ENCODE measurements around the gene THRA.

Gene THRA

DNA sequence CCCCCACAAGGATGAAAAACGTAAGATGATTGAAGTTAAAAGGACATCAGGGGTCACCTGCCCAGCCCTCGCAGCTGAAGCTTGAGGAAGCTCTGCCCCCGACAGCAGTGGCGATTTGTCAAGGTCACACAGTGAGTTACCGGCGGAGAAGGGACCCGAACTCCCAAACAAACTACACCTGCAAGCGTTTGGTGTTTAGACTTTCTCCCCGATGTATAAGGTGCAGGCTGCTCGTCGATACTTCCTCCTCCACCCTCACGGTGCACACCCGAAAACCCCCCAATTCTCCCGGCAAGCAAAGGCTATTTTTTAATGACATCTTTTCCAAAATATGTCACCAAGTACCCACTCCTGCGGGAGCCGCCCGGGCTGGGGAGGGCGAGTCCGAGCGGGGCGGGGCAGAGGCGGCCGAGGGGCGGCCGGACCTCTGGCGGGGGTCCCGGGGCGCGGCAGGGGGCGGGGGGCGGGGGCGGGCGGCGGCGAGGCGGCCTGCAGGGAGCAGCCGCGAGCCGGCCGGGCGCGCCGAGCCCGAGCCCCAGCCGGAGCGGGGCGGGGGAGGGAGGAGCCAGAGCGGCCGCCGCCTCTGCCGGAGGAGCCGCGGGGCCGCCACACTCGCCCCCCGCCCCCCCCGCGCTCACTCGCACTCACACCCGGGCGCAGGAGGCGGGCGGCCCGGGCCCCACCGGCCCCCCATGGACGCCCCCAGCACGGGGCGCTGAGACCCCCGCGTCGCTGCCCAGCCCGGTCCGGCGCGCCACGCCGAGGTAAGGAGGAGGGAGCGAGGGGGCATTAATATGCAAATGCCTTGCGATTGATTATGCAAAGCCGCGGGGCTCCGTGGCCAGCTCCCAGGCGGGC lies at the start of gene THRA:
TSS of gene THRA (plus strand) at position 637 of the 858 bp plus-strand sequence. CDS start 11,524 bp downstream, outside the sequence.
- H3K4me3 ChIP-seq (ENCODE audit: low read depth, low read length), result peak within 1 kb of the TSS; percentile 91
- TF ChIP-seq, protein P1, sequence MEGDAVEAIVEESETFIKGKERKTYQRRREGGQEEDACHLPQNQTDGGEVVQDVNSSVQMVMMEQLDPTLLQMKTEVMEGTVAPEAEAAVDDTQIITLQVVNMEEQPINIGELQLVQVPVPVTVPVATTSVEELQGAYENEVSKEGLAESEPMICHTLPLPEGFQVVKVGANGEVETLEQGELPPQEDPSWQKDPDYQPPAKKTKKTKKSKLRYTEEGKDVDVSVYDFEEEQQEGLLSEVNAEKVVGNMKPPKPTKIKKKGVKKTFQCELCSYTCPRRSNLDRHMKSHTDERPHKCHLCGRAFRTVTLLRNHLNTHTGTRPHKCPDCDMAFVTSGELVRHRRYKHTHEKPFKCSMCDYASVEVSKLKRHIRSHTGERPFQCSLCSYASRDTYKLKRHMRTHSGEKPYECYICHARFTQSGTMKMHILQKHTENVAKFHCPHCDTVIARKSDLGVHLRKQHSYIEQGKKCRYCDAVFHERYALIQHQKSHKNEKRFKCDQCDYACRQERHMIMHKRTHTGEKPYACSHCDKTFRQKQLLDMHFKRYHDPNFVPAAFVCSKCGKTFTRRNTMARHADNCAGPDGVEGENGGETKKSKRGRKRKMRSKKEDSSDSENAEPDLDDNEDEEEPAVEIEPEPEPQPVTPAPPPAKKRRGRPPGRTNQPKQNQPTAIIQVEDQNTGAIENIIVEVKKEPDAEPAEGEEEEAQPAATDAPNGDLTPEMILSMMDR (IDR thresholded peaks at IDR 0.05; ENCODE audit: control insufficient read depth, extremely low read depth, insufficient read depth), result peak; percentile 37; the same call in 1 of the 2 replicates
- no peak for DNase-seq (ENCODE audit: low read depth)

- DNase-seq (ENCODE audit: low read depth), result no peak
- H3K4me3 ChIP-seq (ENCODE audit: low read depth, low read length), result no peak overlapping the region
- TF ChIP-seq, protein P1 (IDR thresholded peaks at IDR 0.05; ENCODE audit: control insufficient read depth, extremely low read depth, insufficient read depth), result no peak
Measured at GRCh38 chr17:40014375-40014980, 48.3 kb upstream of the THRA start.

- no peak within 1 kb of the TSS for H3K4me3 ChIP-seq (ENCODE audit: low read depth, low read length)
- no peak for DNase-seq (ENCODE audit: low read depth)
- TF ChIP-seq, protein P1 (IDR thresholded peaks at IDR 0.05; ENCODE audit: control insufficient read depth, extremely low read depth, insufficient read depth), result no peak
Measured at GRCh38 chr17:40015005-40015997, 47.5 kb upstream of the THRA start, which contains the start of gene CSF3. Gene CSF3 (plus strand): TSS chr17:40015440. CDS start chr17:40015475, 35 bp downstream.

DNA sequence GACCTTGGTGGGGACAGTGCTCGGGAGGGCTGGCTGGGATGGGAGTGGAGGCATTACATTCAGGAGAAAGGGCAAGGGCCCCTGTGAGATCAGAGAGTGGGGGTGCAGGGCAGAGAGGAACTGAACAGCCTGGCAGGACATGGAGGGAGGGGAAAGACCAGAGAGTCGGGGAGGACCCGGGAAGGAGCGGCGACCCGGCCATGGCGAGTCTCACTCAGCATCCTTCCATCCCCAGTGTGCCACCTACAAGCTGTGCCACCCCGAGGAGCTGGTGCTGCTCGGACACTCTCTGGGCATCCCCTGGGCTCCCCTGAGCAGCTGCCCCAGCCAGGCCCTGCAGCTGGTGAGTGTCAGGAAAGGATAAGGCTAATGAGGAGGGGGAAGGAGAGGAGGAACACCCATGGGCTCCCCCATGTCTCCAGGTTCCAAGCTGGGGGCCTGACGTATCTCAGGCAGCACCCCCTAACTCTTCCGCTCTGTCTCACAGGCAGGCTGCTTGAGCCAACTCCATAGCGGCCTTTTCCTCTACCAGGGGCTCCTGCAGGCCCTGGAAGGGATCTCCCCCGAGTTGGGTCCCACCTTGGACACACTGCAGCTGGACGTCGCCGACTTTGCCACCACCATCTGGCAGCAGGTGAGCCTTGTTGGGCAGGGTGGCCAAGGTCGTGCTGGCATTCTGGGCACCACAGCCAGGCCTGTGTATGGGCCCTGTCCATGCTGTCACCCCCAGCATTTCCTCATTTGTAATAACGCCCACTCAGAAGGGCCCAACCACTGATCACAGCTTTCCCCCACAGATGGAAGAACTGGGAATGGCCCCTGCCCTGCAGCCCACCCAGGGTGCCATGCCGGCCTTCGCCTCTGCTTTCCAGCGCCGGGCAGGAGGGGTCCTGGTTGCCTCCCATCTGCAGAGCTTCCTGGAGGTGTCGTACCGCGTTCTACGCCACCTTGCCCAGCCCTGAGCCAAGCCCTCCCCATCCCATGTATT lies 46.5 kb upstream of the THRA start:
- TF ChIP-seq, protein P1 (IDR thresholded peaks at IDR 0.05; ENCODE audit: control insufficient read depth, extremely low read depth, insufficient read depth), result no peak

DNA sequence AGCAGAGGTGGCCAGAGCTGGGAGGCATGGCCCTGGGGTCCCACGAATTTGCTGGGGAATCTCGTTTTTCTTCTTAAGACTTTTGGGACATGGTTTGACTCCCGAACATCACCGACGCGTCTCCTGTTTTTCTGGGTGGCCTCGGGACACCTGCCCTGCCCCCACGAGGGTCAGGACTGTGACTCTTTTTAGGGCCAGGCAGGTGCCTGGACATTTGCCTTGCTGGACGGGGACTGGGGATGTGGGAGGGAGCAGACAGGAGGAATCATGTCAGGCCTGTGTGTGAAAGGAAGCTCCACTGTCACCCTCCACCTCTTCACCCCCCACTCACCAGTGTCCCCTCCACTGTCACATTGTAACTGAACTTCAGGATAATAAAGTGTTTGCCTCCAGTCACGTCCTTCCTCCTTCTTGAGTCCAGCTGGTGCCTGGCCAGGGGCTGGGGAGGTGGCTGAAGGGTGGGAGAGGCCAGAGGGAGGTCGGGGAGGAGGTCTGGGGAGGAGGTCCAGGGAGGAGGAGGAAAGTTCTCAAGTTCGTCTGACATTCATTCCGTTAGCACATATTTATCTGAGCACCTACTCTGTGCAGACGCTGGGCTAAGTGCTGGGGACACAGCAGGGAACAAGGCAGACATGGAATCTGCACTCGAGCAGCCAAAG lies 45.2 kb upstream of the THRA start:
- no peak for DNase-seq (ENCODE audit: low read depth)
- no peak overlapping the region for H3K4me3 ChIP-seq (ENCODE audit: low read depth, low read length)
- TF ChIP-seq, protein P1 (IDR thresholded peaks at IDR 0.05; ENCODE audit: control insufficient read depth, extremely low read depth, insufficient read depth), result no peak

More for the DNA sequence above, 46.5 kb upstream of the THRA start:
- no peak overlapping the region for H3K4me3 ChIP-seq (ENCODE audit: low read depth, low read length)
- no peak for DNase-seq (ENCODE audit: low read depth)

All from LNCaP clone FGC (cell line).